ENCODE measurements around the gene UIMC1. TPM values are rescaled to one million over a fixed set of nuclear protein-coding genes. Genes with fewer than 3 reads are reported as not detected.

UIMC1 gene
- total and polyA plus RNA-seq, 2 of the 13 experiments (the other 11 are each of a cell fraction or from before 2014, with no cell fraction given), result 18.9 to 32.7 TPM

DNA sequence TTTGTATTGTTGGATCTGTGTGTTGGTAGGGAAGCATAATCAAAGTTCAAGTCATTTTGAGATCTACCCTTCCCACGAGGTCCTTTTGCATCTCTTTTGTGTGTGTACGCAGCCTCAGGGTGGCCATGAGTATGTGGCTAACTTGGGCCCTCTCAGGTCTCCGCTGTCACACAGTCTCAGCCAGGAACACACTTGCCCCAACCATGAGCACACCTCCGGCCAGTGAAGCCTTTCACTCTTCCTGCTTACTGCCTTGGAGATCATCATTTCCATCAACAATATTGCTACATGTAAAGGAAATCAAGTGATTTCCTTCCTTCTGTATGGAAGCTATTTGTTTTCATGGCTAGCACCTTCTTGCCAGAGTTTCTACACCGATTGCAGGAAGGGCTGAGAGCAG is 29.9 kb upstream of the UIMC1 start:
- ATAC-seq, result no peak
- H3K36me3 ChIP-seq (replicated peaks in 1 of 2; ENCODE audit: control insufficient read depth in 1 of 2, insufficient read depth in 2 of 2, low read length in 2 of 2), result peaks cover 6 to 16% of the 10 kb centered on the region in 2 experiments
- H3K27me3 ChIP-seq (ENCODE audit: control insufficient read depth in 1 of 2, insufficient read depth in 2 of 2, low read length in 2 of 2), result no peaks in the 10 kb centered on the region; a peak in 1 of 5 replicates

DNA sequence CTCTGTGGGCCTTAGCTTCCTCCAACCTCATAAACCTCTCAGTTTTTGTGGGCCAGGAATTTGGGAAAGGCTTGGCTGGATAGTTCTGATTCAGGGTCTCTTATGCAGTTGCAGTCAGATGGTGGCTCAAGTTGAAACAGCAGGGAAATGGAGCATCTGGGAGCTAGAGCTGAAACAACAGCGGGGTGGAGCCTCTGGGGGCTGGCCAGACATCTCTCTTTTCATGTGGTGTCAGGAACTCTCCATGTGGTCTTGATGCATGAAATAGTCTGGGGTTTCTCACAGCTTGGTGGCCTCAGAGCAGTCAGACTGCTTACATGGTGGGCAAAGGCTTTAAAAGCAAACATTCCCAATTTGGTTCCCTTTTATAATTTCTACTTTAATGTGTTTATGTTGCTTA is 29.4 kb upstream of the UIMC1 start:
- in situ Hi-C loops (cut with HindIII; ENCODE audit: extremely low pct_ligation_motif_present, low pct_unique_long_range_greater_than_20kb) (no loop called here), intact Hi-C loops (cut with micrococcal nuclease; ENCODE audit: unreplicated experiment) (no loop called here)
- H3K4me2 ChIP-seq (ENCODE audit: low read depth, low read length), result no peak overlapping the region
- peaks cover 8% of the 10 kb centered on the region; the same call in 1 of the 2 replicates for H3K4me1 ChIP-seq (ENCODE audit: insufficient read depth, low read length)
- WGBS (ENCODE audit: low lambda C conversion rate), result 100% methylated on average over 1 of the region's 1 CpG
- no peaks in the 10 kb centered on the region for H4K20me1 ChIP-seq (ENCODE audit: insufficient read depth, low read length)
- no peak overlapping the region for H3K4me3 ChIP-seq (replicated peaks in 1 of 3; ENCODE audit: insufficient read depth in 1 of 3, low read depth in 2 of 3, low read length in 3 of 3)
- no peak for DNase-seq (ENCODE audit: low spot score)
- BruUV-seq (replicated peaks), result no TSS peak
- H3K36me3 ChIP-seq (replicated peaks in 1 of 2; ENCODE audit: control insufficient read depth in 1 of 2, insufficient read depth in 2 of 2, low read length in 2 of 2), result peaks cover 3 to 12% of the 10 kb centered on the region in 2 experiments; a peak in 4 of 5 replicates
- no peak overlapping the region for H3K9ac ChIP-seq (ENCODE audit: insufficient read depth, low read depth, low read length)
- ChIA-PET CTCF (ENCODE audit: low intra/inter-chr PET ratio, low total read pairs) (no interaction called here), POLR2A (no interaction called here)
- no peak overlapping the region for H3K27ac ChIP-seq (ENCODE audit: extremely low read length, insufficient read depth, low read length)
- FAIRE-seq, result no peak
- ATAC-seq, result no peak
- H2AFZ ChIP-seq (ENCODE audit: low read length), result no peak overlapping the region
- H3K27me3 ChIP-seq (ENCODE audit: control insufficient read depth in 1 of 2, insufficient read depth in 2 of 2, low read length in 2 of 2), result no peaks in the 10 kb centered on the region; a peak in 1 of 5 replicates
- no peaks in the 10 kb centered on the region for H3K9me3 ChIP-seq (ENCODE audit: low read length)
- H3K79me2 ChIP-seq (ENCODE audit: insufficient read depth, low read length), result peaks cover 19% of the 10 kb centered on the region
- no peak for TF ChIP-seq JUN (CRISPR knock-in tag; IDR thresholded peaks at IDR 0.05)
- TF ChIP-seq IRF2 (CRISPR knock-in tag; IDR thresholded peaks at IDR 0.05), result no peak
- TF ChIP-seq ZNF557 (CRISPR knock-in tag; IDR thresholded peaks at IDR 0.05), result no peak
- no peak for TF ChIP-seq KLF15 (CRISPR knock-in tag; IDR thresholded peaks at IDR 0.05; ENCODE audit: borderline replicate concordance)
- no peak for TF ChIP-seq ZNF761 (CRISPR knock-in tag; conservative IDR thresholded peaks at IDR 0.05)
- TF ChIP-seq ZNF326 (CRISPR knock-in tag; IDR thresholded peaks at IDR 0.05; ENCODE audit: borderline replicate concordance), result no peak
- TF ChIP-seq FOXO4 (CRISPR knock-in tag; conservative IDR thresholded peaks at IDR 0.05), result no peak
- TF ChIP-seq, protein P1, sequence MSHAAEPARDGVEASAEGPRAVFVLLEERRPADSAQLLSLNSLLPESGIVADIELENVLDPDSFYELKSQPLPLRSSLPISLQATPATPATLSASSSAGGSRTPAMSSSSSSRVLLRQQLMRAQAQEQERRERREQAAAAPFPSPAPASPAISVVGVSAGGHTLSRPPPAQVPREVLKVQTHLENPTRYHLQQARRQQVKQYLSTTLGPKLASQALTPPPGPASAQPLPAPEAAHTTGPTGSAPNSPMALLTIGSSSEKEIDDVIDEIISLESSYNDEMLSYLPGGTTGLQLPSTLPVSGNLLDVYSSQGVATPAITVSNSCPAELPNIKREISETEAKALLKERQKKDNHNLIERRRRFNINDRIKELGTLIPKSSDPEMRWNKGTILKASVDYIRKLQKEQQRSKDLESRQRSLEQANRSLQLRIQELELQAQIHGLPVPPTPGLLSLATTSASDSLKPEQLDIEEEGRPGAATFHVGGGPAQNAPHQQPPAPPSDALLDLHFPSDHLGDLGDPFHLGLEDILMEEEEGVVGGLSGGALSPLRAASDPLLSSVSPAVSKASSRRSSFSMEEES (CRISPR knock-in tag; IDR thresholded peaks at IDR 0.05), result no peak
- TF ChIP-seq ZNF34 (CRISPR knock-in tag; IDR thresholded peaks at IDR 0.05; ENCODE audit: borderline replicate concordance), result no peak
- TF ChIP-seq, protein P2, sequence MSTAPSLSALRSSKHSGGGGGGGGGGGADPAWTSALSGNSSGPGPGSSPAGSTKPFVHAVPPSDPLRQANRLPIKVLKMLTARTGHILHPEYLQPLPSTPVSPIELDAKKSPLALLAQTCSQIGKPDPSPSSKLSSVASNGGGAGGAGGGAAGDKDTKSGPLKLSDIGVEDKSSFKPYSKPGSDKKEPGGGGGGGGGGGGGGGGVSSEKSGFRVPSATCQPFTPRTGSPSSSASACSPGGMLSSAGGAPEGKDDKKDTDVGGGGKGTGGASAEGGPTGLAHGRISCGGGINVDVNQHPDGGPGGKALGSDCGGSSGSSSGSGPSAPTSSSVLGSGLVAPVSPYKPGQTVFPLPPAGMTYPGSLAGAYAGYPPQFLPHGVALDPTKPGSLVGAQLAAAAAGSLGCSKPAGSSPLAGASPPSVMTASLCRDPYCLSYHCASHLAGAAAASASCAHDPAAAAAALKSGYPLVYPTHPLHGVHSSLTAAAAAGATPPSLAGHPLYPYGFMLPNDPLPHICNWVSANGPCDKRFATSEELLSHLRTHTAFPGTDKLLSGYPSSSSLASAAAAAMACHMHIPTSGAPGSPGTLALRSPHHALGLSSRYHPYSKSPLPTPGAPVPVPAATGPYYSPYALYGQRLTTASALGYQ (CRISPR knock-in tag; IDR thresholded peaks at IDR 0.05), result no peak
- no peak for TF ChIP-seq EZH2 (conservative IDR thresholded peaks at IDR 0.05; ENCODE audit: low read depth, low read length)
- TF ChIP-seq SMAD1 (CRISPR knock-in tag; IDR thresholded peaks at IDR 0.05; ENCODE audit: borderline replicate concordance, low read depth), result no peak
- TF ChIP-seq ZMAT3 (CRISPR knock-in tag; conservative IDR thresholded peaks at IDR 0.05), result no peak

More for the DNA sequence above, 29.9 kb upstream of the UIMC1 start:
- Histone ChIP-seq H3K27ac (ENCODE audit: extremely low read length, insufficient read depth, low read length) (no peak overlapping the region), H3K9me3 (ENCODE audit: low read length) (no peaks in the 10 kb centered on the region), H2AFZ (ENCODE audit: low read length) (no peak overlapping the region), H4K20me1 (ENCODE audit: insufficient read depth, low read length) (no peaks in the 10 kb centered on the region), H3K9ac (ENCODE audit: insufficient read depth, low read depth, low read length) (no peak overlapping the region), H3K4me1 (ENCODE audit: insufficient read depth, low read length) (peaks cover 8% of the 10 kb centered on the region; the same call in 1 of the 2 replicates), H3K4me2 (ENCODE audit: low read depth, low read length) (no peak overlapping the region), H3K4me3 (replicated peaks in 1 of 3; ENCODE audit: insufficient read depth in 1 of 3, low read depth in 2 of 3, low read length in 3 of 3) (no peak overlapping the region), H3K79me2 (ENCODE audit: insufficient read depth, low read length) (peaks cover 17% of the 10 kb centered on the region)
- 94% methylated on average over 5 of the region's 5 CpGs for WGBS (ENCODE audit: low lambda C conversion rate)
- TF ChIP-seq ZNF703 (CRISPR knock-in tag; IDR thresholded peaks at IDR 0.05; ENCODE audit: borderline replicate concordance), result no peak
- no peak for TF ChIP-seq ZNF337 (CRISPR knock-in tag; IDR thresholded peaks at IDR 0.05; ENCODE audit: borderline replicate concordance, low read depth)
- no peak for TF ChIP-seq ZMAT3 (CRISPR knock-in tag; conservative IDR thresholded peaks at IDR 0.05)
- no peak for TF ChIP-seq KLF11 (CRISPR knock-in tag; IDR thresholded peaks at IDR 0.05)
- intact Hi-C loops (cut with micrococcal nuclease; ENCODE audit: unreplicated experiment), result no loop called here
- no peak for DNase-seq (ENCODE audit: low spot score)
- ChIA-PET CTCF (ENCODE audit: low intra/inter-chr PET ratio, low total read pairs) (no interaction called here), POLR2A (no interaction called here)
- in situ Hi-C loops (cut with HindIII; ENCODE audit: extremely low pct_ligation_motif_present, low pct_unique_long_range_greater_than_20kb), result no loop called here
- BruUV-seq (replicated peaks), result no TSS peak
- no peak for FAIRE-seq
